ENCODE measurements around the gene USP7.
"Not testable (repeated sequence)": the region's sequence is repeated elsewhere in the genome, so short reads cannot be mapped to it uniquely, and the experiment has no call there.

The USP7 gene

GRCh38 chr16:8972843-8973586 is 9.3 kb upstream of the USP7 start:
- DNase-seq, result no peak

- no peak for DNase-seq
These were observed 7.7 kb upstream of the USP7 start for GRCh38 chr16:8971416-8971815.

GRCh38 chr16:8969202-8969897 is 5.6 kb upstream of the USP7 start:
- DNase-seq, result not testable (repeated sequence)

- DNase-seq, result not testable (repeated sequence)
These were observed 4.3 kb upstream of the USP7 start for GRCh38 chr16:8968054-8968453.

- DNase-seq, result no peak
These were observed 3.6 kb upstream of the USP7 start for GRCh38 chr16:8967132-8967821.

GRCh38 chr16:8966817-8967131 is 3.1 kb upstream of the USP7 start:
- DNase-seq, result no peak

- no peak for DNase-seq
These were observed 756 bp upstream of the USP7 start for GRCh38 chr16:8964462-8964861.

GRCh38 chr16:8963010-8963820 is 491 bp downstream of the USP7 start:
- DNase-seq, result no peak

- peak; percentile 41 for DNase-seq
These were observed 1.2 kb downstream of the USP7 start for GRCh38 chr16:8962393-8963009.

- DNase-seq, result no peak
These were observed 1.8 kb downstream of the USP7 start for GRCh38 chr16:8961811-8962390.

GRCh38 chr16:8960788-8961109 is 3.0 kb downstream of the USP7 start:
- no peak for DNase-seq

GRCh38 chr16:8959921-8960787 is 3.6 kb downstream of the USP7 start:
- DNase-seq, result no peak

GRCh38 chr16:8958344-8959167 is 5.2 kb downstream of the USP7 start:
- DNase-seq, result no peak

GRCh38 chr16:8957509-8958157 is 6.1 kb downstream of the USP7 start:
- no peak for DNase-seq

- DNase-seq, result no peak
These were observed 6.7 kb downstream of the USP7 start for GRCh38 chr16:8957063-8957397.

GRCh38 chr16:8956265-8957062 is 7.2 kb downstream of the USP7 start:
- no peak for DNase-seq

- DNase-seq, result no peak
These were observed 7.9 kb downstream of the USP7 start for GRCh38 chr16:8955828-8956227.

- no peak for DNase-seq
These were observed 10.6 kb downstream of the USP7 start for GRCh38 chr16:8953064-8953463.

- DNase-seq, result no peak
These were observed 11.4 kb downstream of the USP7 start for GRCh38 chr16:8952281-8952751.

Measured in NK-92 treated with Interleukin-12 subunit alpha and Interleukin-12 subunit beta, amount 100 ng/mL, for 24 hours (cell line).